GM18502 (cell line): Measurements from ENCODE around the gene TLE7.

ENCODE experiments used
- ATAC-seq: cut with Tn5 transposase; IDR thresholded peaks from one replicate; pipeline ENCODE4 v1.9.1; 2021; ENCODE audit warnings: mild to moderate bottlenecking; ENCODE audit not compliant: unreplicated experiment, poor library complexity

Gene TLE7

GRCh38 chr16:71442051-71442440, at the start of gene TLE7:
Gene TLE7 (minus strand): TSS chr16:71442054. CDS start chr16:71433324, 8,730 bp downstream.
- ATAC-seq, result no peak

GRCh38 chr16:71491054-71491453, 49.2 kb upstream of the TLE7 start:
- ATAC-seq, result no peak

GRCh38 chr16:71490361-71490760, 48.5 kb upstream of the TLE7 start:
- no peak for ATAC-seq

GRCh38 chr16:71489122-71489521, 47.3 kb upstream of the TLE7 start, which contains the start of gene ZNF19:
Gene ZNF19 (minus strand): TSS chr16:71489324. CDS start chr16:71482114, 7,210 bp downstream.
- no peak for ATAC-seq

- peak; percentile 92 for ATAC-seq
Measured at GRCh38 chr16:71484006-71484893, 42.4 kb upstream of the TLE7 start.

GRCh38 chr16:71482569-71482968, 40.7 kb upstream of the TLE7 start:
- ATAC-seq, result no peak

- ATAC-seq, result no peak
Measured at GRCh38 chr16:71480956-71481355, 39.1 kb upstream of the TLE7 start.

- no peak for ATAC-seq
Measured at GRCh38 chr16:71479420-71479819, 37.6 kb upstream of the TLE7 start.

GRCh38 chr16:71476457-71477124, 34.7 kb upstream of the TLE7 start:
- ATAC-seq, result no peak

- no peak for ATAC-seq
Measured at GRCh38 chr16:71474864-71475263, 33.0 kb upstream of the TLE7 start.

GRCh38 chr16:71473891-71474290, 32.0 kb upstream of the TLE7 start:
- no peak for ATAC-seq

GRCh38 chr16:71472931-71473330, 31.1 kb upstream of the TLE7 start:
- no peak for ATAC-seq

GRCh38 chr16:71472051-71472450, 30.2 kb upstream of the TLE7 start:
- no peak for ATAC-seq

- no peak for ATAC-seq
Measured at GRCh38 chr16:71467810-71468209, 26.0 kb upstream of the TLE7 start.

- ATAC-seq, result no peak
Measured at GRCh38 chr16:71464231-71464630, 22.4 kb upstream of the TLE7 start.

GRCh38 chr16:71461686-71462648, 20.1 kb upstream of the TLE7 start, which contains the start of gene ZNF23:
Gene ZNF23 (minus strand): TSS chr16:71462247. CDS start chr16:71456796, 5,451 bp downstream.
- ATAC-seq, result peak; percentile 98

GRCh38 chr16:71460941-71461340, 19.1 kb upstream of the TLE7 start:
- no peak for ATAC-seq

- ATAC-seq, result no peak
Measured at GRCh38 chr16:71460236-71460635, 18.4 kb upstream of the TLE7 start.

- no peak for ATAC-seq
Measured at GRCh38 chr16:71459510-71459909, 17.7 kb upstream of the TLE7 start.

- ATAC-seq, result no peak
Measured at GRCh38 chr16:71456801-71457200, 14.9 kb upstream of the TLE7 start.
